Neural crest cell (in vitro differentiated cells): ENCODE measurements around the gene CTNND1. TPM values are rescaled to one million over a fixed set of nuclear protein-coding genes. Genes with fewer than 3 reads are reported as not detected.
A peak's percentile ranks its signal among the peaks of the same experiment; 100 is the strongest.
"Not testable (repeated sequence)": the region's sequence is repeated elsewhere in the genome, so short reads cannot be mapped to it uniquely, and the experiment has no call there.

Experiments
- DNase-seq: peaks from one replicate; pipeline ENCODE4 v3.0.0; 2021; ENCODE audit warnings: low read depth, mixed read lengths, low spot score
- H3K27ac Mint-ChIP-seq: one replicate; pipeline ENCODE4 v1.8.0; 2021; ENCODE audit warnings: mild to moderate bottlenecking, mixed read lengths; ENCODE audit not compliant: unreplicated experiment
- H3K27me3 Mint-ChIP-seq: 2 replicates; pipeline ENCODE4 v1.8.0; 2021; ENCODE audit warnings: low read depth, mild to moderate bottlenecking, mixed read lengths
- H3K36me3 Mint-ChIP-seq: 2 replicates; pipeline ENCODE4 v1.8.0; 2021; ENCODE audit warnings: low read depth, mild to moderate bottlenecking, mixed read lengths
- H3K4me1 Mint-ChIP-seq: 2 replicates; pipeline ENCODE4 v1.8.0; 2021; ENCODE audit warnings: mixed read lengths
- H3K4me3 Mint-ChIP-seq: one replicate; pipeline ENCODE4 v1.8.0; 2021; ENCODE audit warnings: mild to moderate bottlenecking, mixed read lengths
- H3K9me3 Mint-ChIP-seq: 2 replicates; pipeline ENCODE4 v1.8.0; 2021; ENCODE audit warnings: mixed read lengths
- CTCF ChIP-seq: fragments of 200-600 bp; sonication (generic); conservative IDR thresholded peaks from 2 replicates; pipeline ENCODE4 v1.5.0; 2021; ENCODE audit warnings: antibody characterized with exemption, mild to moderate bottlenecking
- total RNA-seq: library from RNA; stranded (reverse); gene quantifications from 2 replicates; pipeline ENCODE4 v1.2.1, GENCODE V29; 2021

The CTNND1 gene
- total RNA-seq, 1 donor from 2014 or later, result 144 TPM

- Mint-ChIP-seq H3K4me3 (no peak overlapping the region), H3K4me1 (no peaks in the 10 kb centered on the region), H3K27me3 (no peaks in the 10 kb centered on the region), H3K36me3 (peaks cover 23% of the 10 kb centered on the region), H3K27ac (peak overlapping the region; percentile 9), H3K9me3 (no peaks in the 10 kb centered on the region)
- TF ChIP-seq CTCF, result no peak
- no peak for DNase-seq
Measured at GRCh38 chr11:57815877-57816276, 54.3 kb downstream of the CTNND1 start.

GRCh38 chr11:57818812-57819211, 57.2 kb downstream of the CTNND1 start:
- Mint-ChIP-seq H3K9me3 (no peaks in the 10 kb centered on the region), H3K27ac (no peak overlapping the region), H3K4me1 (no peaks in the 10 kb centered on the region), H3K4me3 (no peak overlapping the region), H3K27me3 (no peaks in the 10 kb centered on the region), H3K36me3 (peaks cover 16% of the 10 kb centered on the region)
- TF ChIP-seq CTCF, result no peak
- DNase-seq, result no peak

GRCh38 chr11:57819252-57819979, 57.8 kb downstream of the CTNND1 start:
- H3K27me3 Mint-ChIP-seq, result no peaks in the 10 kb centered on the region
- no peaks in the 10 kb centered on the region for H3K9me3 Mint-ChIP-seq
- no peak overlapping the region for H3K4me3 Mint-ChIP-seq
- H3K4me1 Mint-ChIP-seq, result no peaks in the 10 kb centered on the region
- TF ChIP-seq CTCF, result no peak
- peaks cover 15% of the 10 kb centered on the region for H3K36me3 Mint-ChIP-seq
- no peak overlapping the region for H3K27ac Mint-ChIP-seq
- DNase-seq, result no peak

- Mint-ChIP-seq H3K27ac (no peak overlapping the region), H3K4me1 (no peaks in the 10 kb centered on the region), H3K27me3 (no peaks in the 10 kb centered on the region), H3K9me3 (no peaks in the 10 kb centered on the region), H3K36me3 (no peaks in the 10 kb centered on the region), H3K4me3 (no peak overlapping the region)
- no peak for DNase-seq
- no peak for TF ChIP-seq CTCF
Measured at GRCh38 chr11:57823859-57824258, 62.3 kb downstream of the CTNND1 start.

GRCh38 chr11:57834852-57835251, 73.2 kb downstream of the CTNND1 start:
- H3K9me3 Mint-ChIP-seq, result no peaks in the 10 kb centered on the region

GRCh38 chr11:57838609-57839008, 77.0 kb downstream of the CTNND1 start:
- H3K4me3 Mint-ChIP-seq, H3K4me1 Mint-ChIP-seq, DNase-seq, H3K36me3 Mint-ChIP-seq, H3K27ac Mint-ChIP-seq, H3K9me3 Mint-ChIP-seq: not testable (repeated sequence)
- peaks cover 20% of the 10 kb centered on the region for H3K27me3 Mint-ChIP-seq

More at GRCh38 chr11:57834852-57835251, 73.2 kb downstream of the CTNND1 start:
- Mint-ChIP-seq H3K4me3 (no peak overlapping the region), H3K27me3 (peaks cover 31% of the 10 kb centered on the region), H3K36me3 (no peaks in the 10 kb centered on the region), H3K4me1 (no peaks in the 10 kb centered on the region), H3K27ac (no peak overlapping the region)
- TF ChIP-seq CTCF, result no peak
- DNase-seq, result no peak
